SKM-1 treated with dmso at 0.1 percent for 144 hours (cell line): ENCODE results near the gene WNT2B.

Experiments
- DNase-seq: peaks from one replicate; lab custom pipeline; 2025; ENCODE audit not compliant: unreplicated experiment; lab: John Stamatoyannopoulos, UW

Gene WNT2B

DNA sequence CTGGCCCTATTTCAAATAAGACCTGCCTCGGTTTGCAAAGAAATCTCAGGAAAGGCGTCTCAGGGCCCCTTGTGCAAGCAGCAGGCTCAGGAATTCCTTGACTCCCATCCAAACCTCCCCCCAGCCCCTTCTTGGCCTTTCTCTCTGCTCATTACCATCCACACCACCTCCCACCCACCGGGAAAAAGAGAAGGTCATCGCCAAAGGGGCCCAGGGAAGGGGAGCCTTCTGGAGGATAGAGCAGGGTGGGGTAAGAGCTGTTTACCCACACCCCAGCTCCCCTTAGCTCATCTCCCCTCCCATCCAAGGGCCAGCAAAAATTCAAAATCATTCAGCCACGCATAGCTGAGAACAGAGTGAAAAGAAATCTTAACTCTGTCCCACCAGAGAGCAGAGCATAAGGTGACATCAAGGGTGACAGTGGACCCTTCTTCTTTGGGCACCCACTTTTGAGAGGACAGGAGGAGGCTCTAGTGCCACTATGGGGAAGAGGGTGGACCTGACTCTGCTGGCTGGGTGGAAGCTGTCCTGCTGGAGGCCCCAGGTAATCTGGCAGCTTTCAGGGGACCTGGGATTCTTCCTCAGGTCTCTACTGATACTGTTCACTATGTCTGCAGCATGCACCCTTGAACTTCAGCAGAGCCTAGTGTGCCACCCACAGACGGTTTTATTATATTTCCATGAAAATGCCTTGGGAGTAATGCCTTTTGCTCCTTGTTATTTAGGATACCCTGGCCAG, 3.9 kb upstream of the WNT2B start:
- DNase-seq = no peak

DNA sequence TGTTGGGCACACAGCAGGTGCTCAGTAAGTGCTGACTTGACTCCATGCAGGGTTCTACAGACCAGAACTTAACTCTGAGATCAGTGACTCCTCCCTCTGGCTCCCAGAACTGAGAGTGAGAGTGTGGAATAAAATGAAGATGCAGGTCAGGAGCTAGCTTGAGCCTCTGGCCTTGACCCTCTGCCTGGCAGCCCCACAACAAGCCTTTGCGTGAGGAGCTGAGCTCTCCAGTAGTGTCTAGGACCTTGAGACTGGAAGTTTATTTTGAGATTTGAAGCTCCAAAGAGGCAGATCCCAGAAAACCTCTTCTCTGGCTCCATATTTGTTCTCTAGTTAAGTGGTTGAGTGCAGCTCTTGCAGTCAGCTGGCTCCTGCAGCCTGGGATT, 3.4 kb upstream of the WNT2B start:
- DNase-seq = no peak

DNA sequence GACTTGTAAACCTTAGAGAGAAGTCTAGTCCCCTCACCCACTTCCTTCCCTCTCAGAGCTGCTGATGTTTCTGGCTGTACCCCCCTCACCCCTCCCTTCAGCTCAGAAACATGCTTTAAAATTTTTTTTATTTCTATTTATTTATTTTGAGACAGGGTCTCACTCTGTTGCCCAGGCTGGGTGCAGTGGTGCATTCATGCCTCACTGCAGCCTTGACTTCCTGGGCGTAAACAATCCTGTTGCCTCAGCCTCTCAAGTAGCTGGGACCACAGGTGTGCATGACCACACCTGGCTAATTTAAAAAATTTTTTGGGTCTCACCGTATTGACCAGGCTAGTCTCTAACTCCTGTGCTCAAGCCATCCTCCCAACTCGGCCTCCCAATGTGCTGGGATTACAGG, 2.9 kb upstream of the WNT2B start:
- no peak for DNase-seq

- DNase-seq = no peak
These were observed 2.5 kb upstream of the WNT2B start for GRCh38 chr1:112506306-112506705.

DNA sequence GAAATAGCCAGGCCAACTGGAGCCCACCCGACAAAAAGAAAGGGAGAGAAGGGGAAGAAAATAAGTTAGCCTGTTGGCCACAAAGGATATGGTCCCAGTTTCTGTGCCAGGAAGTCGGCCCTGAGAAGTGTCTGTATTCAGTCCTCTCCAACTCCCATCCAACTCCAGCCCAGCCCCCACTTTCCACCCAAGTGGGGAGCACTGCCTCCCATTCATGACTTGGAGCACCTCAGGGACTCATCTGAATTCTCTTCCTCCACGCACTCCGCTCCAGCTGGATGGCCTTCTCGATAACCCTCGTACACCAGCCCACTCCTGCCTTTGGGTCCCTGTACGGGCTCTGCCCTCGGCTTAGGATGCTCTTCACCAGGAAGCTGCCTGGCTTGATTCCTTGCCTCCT, 2.0 kb upstream of the WNT2B start:
- no peak for DNase-seq

- no peak for DNase-seq
These were observed 1.4 kb upstream of the WNT2B start for GRCh38 chr1:112507336-112507735.

- no peak for DNase-seq
These were observed 866 bp upstream of the WNT2B start for GRCh38 chr1:112507921-112508277.

- no peak for DNase-seq
These were observed 367 bp downstream of the WNT2B start for GRCh38 chr1:112509005-112509659.

DNA sequence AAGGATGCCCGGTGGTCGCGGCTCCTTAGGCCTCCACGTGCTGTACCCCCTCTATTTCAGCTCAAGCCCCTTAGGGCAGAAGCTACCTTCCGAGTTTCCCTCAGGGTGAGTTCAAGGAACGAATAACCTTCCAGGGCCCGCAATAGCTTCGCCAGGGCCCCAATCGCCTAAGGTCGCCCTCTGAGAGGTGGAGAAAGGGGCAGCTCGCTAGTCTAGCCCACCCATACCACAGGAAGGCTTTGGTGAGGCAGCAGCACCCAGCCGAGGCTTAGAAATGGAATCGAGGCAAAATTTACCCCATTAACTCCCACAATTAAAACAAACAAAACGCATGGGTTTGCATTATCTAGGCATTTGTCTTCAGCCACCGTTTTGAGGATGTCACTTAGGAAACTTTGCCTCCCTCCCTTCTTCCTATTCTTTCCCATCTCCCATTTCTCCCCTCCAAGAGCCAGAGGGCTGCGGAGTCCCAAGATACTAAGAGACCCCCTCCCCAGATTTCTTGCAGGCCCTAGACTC, 954 bp downstream of the WNT2B start:
- DNase-seq = no peak

GRCh38 chr1:112510340-112510739, 1.6 kb downstream of the WNT2B start:
- no peak for DNase-seq

DNA sequence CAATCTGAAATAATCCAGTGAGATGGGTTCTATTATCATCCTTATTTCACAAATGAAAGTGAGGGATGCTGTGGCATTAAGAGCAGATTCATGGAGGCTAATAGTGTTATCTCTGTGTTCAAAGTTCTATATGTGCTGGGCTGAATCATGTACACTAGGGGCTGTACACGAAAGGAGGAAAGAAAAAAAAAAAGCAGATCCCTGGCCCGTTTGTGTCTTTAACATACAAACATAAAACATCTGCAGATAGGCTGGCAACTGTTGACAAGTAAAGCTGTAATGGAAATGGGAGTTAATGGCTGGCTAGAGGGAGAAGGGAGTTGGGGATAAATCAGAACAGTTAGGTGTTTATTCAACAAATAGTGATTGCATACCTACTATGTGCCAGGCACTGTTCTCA, 3.1 kb downstream of the WNT2B start:
- DNase-seq = no peak

- DNase-seq = no peak
These were observed 4.5 kb downstream of the WNT2B start for GRCh38 chr1:112513112-112513870.

DNA sequence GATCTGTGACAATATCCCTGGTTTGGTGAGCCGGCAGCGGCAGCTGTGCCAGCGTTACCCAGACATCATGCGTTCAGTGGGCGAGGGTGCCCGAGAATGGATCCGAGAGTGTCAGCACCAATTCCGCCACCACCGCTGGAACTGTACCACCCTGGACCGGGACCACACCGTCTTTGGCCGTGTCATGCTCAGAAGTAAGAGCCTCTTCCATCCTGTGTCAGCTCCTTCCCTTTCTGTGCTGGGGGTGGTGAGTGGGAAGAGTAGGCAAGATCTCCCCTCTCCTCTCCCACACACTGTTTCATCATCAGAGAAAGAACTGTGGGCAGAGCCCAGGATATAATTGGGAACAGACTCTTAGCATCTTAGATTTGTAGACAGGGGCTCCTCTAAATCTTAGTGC, 6.1 kb downstream of the WNT2B start:
- no peak for DNase-seq

DNA sequence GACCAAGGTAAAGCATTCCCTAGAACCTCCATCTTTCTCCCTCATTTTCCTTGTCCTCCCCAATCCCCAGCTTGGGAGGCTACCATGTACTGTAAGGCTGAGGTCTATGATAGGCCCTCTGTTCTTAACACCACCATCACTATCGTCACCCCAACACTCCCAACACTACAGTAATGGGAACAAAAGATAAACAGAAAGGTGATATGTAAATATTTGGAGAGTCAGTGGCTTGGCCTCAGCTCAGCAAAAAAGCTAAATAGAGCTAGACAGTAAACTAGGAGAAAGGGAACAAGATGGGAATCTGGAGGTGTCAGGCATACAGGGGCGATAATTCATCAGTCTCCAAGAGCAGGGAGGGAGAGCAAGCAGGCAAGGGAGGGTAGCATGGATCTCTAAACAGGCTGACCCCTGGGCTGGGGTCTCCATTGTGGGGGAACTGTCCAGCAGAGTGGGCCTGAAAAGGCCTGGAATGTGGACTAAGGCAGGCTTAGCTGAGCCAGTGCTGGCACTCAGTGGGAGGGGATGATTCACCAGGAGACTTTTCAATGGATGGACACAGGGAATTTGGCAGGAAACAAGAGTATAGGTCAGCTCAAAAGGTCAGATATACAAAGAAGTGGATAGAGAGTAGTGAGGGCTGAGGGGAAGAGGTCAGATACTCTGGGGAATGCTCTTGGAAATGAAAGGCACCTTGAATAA, 6.7 kb downstream of the WNT2B start:
- DNase-seq = no peak

GRCh38 chr1:112516141-112516540, 7.4 kb downstream of the WNT2B start:
- DNase-seq = no peak

DNA sequence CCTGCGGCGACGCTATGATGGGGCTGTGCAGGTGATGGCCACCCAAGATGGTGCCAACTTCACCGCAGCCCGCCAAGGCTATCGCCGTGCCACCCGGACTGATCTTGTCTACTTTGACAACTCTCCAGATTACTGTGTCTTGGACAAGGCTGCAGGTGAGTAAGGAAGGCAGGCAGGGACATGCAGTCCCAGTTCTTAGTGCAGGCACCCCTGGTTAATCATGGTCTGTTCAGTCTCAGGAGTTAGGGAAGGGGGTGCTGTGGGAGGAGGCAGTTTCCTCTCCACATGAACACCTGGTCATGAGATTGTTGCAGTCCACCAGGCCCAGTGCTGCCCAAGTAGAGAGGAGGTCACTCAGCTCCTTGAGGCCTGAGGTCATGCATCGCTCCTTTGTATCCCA, 8.5 kb downstream of the WNT2B start:
- DNase-seq = no peak

- no peak for DNase-seq
These were observed 8.9 kb downstream of the WNT2B start for GRCh38 chr1:112517646-112518045.

DNA sequence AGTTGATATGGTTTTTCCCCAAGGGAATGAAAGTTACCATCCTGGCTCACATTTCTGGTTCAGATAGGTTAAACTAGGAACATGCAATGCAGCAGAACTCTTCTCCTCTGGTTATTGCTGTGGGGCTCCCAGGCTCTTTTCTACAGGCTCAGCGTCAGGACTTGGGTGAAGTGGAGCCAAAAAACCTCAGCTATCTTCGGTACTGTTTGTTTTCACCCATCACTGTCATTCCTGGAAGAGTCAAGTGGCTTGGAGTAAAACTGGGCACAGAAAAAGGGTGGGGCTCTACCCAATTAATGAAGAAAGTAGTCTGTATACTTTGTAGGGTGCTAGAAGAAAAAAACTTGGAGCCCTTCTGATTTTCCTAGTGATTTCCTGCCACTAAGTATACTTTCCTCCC, 9.4 kb downstream of the WNT2B start:
- no peak for DNase-seq

- no peak for DNase-seq
These were observed 11.4 kb downstream of the WNT2B start for GRCh38 chr1:112520166-112520565.

DNA sequence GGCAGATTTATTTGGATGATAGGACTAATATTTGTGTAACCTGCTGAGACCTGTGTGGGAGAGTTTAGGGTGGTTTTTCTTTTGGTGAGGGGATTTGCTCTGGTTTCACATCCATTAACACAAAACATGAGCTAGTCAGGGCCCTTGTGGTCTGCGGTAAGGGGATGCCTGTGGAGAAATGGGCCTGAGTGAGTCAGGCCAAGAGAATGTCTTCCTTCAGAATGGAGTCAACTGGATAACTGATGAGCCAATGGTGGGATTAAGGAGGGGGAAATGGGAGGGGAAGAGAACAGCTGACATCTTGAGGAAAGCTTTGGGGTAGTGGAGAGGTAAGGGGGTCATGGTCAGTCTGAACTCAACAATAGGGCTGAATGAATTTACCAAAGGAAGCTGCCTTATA, 13.9 kb downstream of the WNT2B start:
- no peak for DNase-seq

DNA sequence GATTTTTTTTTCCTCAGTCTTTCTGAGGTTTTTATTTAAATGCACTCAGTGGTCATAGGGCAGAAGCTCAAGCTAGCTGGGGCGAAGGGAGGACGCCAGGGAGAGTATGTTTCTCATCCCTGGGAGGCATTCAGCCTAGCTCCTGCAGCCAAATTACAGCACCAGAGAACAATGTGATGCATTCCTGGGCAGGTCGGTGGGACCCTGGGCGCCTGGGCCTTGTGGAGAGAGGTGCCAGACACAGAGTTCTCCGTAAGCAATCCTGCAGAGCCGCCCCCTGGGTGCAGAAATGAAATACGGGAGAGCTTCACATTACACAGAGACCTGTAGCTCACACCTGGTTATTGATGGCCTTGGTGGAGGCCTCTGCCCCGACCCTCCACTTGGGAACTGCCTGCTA, 15.5 kb downstream of the WNT2B start:
- no peak for DNase-seq
